AG08395 (cell line): ENCODE results near the gene VEPH1.

Experiments used
- DNase-seq: peaks from one replicate; pipeline ENCODE4 v3.0.0; 2012; ENCODE audit warnings: mixed read lengths, low spot score

VEPH1 gene

GRCh38 chr3:157523814-157524213 is 20.6 kb upstream of the VEPH1 start:
- DNase-seq = no peak

- DNase-seq = no peak
Observed at GRCh38 chr3:157522648-157523047, 19.4 kb upstream of the VEPH1 start.

DNA sequence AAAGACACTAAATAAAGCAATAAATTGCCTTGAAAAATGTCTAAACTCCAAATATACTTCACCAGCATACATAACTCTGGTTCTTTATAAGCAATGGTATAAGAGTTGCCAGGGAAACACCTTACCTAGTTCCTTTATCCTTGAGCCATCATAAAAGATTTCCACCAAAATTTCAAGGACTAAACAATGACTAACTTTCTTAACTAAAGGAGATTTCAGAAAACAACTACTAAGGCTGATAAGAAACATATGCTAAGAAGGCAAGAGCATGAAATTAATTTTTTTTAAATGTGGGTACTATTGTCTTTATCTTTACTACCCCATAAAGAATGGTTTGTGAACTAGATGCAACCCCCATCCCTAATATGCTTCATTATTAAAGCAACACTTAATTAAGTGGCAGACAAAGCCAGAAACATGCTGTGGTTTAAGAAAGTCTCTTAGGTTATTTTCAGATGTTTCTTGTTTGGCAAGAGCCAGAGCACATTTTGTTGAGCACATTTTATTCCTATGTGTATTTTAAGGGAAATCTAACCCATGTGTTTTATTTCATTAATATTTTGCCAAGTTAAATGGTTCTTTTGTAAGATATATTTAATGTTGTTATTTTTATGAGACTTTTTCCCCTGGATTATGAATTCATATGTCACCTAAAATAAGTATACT is 17.4 kb upstream of the VEPH1 start:
- no peak for DNase-seq

DNA sequence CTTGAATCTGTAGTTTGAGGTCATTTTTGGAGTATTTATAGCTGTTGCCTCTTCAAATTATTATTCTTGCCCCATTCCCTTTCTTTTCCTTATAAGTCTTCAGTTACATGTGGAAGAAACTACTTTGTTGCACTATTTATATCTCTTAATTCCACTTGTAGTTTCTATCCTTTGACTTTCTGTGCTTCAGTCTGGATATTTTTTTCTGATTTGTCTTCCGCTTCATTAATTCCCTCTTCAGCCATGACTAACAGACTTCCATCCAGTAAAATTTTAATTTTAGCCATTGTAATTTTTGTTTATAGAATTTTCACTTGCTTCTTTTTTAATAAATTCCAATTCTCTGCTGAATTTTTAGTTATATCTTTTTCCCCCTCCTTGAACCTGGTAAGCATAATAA is 15.7 kb upstream of the VEPH1 start:
- no peak for DNase-seq

DNA sequence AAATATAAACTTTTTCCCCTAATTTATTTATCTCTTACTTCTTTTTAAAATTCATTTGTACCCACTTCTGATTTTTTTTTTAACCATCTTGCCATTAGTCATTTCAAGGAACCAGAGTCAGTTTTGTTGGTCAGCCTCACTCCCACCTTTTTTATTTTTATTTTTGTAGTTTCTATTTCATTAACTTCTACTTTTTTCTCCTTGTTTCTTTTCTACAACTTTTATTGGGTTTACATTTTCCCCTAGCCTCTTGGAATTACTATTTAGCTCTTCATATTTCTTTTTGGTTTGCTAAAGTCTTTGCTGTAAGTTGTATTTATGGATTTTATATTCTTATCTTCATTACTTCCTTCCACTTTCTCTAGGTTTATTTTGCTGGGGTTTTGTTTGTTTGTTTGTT is 13.7 kb upstream of the VEPH1 start:
- DNase-seq = no peak

- no peak for DNase-seq
Observed at GRCh38 chr3:157515398-157515797, 12.2 kb upstream of the VEPH1 start.

GRCh38 chr3:157514371-157514895 is 11.2 kb upstream of the VEPH1 start:
- DNase-seq = no peak

DNA sequence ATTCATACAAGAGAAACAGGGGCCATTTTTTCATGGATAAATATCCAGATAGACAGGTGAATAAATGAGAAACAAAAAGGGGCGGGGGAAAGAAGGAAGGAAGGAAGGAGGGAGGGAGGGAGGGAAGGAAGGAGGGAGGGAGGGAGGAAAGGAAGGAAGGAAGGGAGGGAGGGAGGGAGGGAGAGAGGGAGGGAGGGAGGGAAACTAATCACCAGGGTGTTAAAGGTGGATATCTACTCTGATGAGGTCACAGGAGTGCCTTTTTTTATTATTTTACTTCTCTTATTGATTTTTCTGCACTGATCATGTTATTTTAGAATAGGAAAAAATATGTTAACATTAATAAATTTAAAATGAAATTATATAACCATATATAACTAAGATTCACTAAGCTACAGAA is 10.4 kb upstream of the VEPH1 start:
- no peak for DNase-seq

DNA sequence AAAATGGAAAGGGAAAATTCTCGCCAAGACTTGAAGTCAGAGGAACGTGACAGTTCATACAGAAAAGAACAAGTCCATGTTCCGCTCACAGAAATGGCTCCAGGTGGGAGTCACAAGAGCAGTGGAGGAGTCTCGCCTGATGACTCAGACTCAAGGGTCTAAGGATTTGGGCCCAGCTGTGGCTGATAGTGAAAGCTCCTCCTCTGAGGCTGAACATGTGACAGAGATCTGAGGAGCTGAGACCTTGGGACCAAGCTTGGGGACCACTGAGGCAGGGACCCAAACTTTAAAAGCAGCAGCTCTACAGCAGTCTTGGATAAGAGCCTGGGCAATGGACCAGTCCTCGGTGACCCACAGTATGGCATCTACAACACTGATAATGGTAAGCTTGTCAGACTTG is 9.3 kb upstream of the VEPH1 start:
- DNase-seq = no peak

GRCh38 chr3:157508461-157508860 is 5.2 kb upstream of the VEPH1 start:
- no peak for DNase-seq

DNA sequence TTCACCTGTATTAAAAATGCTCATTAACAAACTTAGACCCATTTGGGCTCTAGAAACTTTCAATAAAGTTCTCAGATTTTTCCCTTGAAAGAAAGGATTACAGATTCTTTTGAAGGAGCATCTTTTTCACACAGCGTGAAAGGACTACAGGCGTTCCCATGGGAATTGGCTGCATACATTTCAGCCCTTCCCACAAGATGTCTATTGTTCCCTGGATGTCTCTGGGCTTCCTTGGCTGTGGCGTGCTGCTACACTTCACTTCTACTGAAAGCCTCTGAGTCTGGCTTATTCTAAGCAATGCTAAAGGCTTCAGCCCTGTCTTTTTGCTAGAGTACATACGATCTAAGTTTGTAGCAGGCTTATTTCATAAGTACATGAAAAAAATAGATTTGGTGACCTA is 1.4 kb downstream of the VEPH1 start:
- DNase-seq = no peak

DNA sequence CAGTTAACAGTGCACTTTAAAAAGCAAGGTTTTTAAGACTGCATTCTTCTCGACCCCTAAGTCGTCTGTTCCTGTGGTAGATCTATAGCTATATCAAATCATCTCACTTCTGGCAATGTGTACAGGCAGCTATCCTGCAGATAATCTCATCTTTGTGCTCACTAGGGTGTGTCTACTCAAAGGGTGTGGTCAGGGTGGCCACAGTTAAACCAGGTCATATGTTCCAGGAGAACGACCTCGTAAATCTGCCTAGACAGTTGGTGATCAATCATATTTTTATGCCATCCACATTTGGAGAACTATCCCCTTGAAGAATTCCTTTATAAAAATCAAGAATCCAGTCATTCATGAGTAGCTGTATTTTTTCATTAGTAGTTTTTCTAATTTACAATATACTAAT is 3.0 kb downstream of the VEPH1 start:
- no peak for DNase-seq

- DNase-seq = peak; percentile 18
Observed at GRCh38 chr3:157499342-157499963, 3.8 kb downstream of the VEPH1 start.

DNA sequence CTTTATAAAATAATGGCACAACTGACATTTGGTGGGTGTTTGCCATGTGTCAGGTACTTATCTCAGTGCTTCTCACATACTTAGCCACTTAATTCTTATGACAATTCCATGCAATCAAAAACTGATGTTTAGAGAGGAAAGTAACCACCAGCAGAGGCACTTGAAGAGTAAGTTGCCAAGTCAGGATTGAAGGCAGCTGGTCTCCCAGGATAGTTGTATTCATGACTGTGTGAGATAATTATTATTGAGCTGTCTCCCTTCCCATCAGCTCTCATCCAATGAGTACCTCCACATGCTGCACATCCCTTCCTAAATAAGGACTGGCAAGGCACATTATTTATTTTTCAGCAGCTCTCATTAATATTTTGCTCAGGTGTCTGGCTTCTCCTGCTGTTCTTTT is 4.8 kb downstream of the VEPH1 start:
- DNase-seq = no peak

- DNase-seq = no peak
Observed at GRCh38 chr3:157495846-157496245, 7.4 kb downstream of the VEPH1 start.

DNA sequence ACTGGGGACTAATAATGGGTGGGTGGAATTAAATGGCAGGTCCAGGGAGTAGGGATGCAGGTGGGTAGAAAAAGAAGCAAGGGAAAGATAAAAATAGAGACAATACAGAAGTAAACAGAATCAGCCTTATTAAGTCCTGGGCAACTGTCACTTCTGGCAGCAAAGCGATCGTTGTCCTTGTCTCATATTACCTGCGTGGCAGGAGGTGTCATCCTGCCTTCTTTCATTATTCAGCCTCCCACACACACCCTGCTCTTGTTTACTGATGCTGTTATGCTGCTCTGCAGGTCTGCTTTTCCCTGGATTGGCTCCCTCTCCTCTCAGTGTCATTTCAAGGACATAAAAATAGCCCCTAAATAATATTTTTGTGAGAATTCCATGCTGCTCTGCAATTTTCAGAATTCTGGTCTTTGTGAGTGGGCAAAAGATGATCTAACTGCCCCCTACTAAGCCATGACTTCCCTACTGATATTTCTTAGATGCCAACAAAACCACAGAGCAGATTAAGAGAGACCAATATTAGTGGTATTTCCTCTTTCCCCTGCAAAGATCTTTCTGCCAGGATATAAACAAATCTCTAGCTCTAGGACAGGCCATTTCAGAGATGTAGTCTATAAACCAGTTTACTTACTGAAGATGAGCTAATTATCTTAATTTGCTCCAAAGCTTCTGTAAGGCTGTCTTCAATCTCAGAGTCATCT is 8.5 kb downstream of the VEPH1 start:
- no peak for DNase-seq

- DNase-seq = peak; percentile 70
Observed at GRCh38 chr3:157493627-157494550, 9.3 kb downstream of the VEPH1 start.

DNA sequence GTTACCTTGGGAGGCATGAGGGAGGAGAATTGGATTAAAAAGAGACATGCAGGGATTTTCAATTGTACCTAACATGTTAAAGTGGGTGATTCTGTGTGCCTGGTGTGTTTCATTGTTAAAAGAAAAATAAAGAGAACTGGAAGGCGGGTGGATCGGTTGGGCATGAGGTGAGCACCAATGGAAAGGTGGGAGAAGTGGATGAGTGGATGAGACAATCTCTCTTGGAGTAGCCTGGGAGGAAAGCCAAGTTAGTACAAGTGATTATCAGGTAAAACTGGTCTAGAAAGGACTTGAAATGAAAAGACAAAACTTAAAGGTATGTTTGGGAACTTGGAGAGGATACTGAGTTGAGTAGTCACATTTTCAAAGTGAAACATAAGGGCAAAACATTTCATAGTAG is 12.1 kb downstream of the VEPH1 start:
- no peak for DNase-seq

- no peak for DNase-seq
Observed at GRCh38 chr3:157488144-157488543, 15.1 kb downstream of the VEPH1 start.

GRCh38 chr3:157487339-157487738 is 15.9 kb downstream of the VEPH1 start:
- no peak for DNase-seq

DNA sequence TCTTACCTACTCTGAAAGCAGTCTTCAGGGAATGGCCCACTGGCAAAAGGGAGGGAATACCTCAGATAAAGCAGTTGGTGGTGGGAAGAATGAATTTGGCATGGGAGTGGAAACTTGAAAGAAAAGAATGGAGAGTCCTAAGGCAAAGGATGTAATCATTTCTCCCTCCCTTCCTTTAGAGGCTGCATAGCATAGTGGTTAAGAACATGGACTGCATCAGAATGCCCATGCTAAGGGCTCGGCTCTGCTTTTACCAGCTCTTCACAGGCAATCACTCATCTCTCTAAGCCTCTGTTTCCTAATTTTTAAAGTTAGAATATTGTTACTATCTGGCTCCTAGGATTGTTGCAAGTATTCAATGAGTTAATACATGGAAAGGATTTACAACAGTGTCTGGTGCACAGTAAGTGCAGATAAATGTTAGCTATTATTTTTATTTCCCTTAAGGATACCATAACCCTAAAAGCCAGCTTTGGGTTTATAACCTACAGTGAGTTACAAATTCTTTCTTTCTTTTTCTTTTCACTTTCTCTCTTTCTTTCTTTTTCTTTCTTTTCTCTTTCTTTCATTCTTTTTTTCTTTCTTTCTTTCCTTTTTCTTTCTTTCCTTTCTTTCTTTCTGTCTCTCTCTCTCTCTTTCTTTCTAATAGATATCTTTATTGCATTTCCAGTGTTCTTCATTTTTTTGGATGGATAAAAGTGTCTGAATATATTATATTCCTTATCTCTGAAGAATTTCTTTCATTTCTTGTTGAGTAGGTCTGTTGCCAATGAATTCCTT is 23.6 kb downstream of the VEPH1 start:
- DNase-seq = no peak
